Measurements from ENCODE around the gene MCEE.
A peak's percentile ranks its signal among the peaks of the same experiment; 100 is the strongest.
"Not testable (repeated sequence)": the region's sequence is repeated elsewhere in the genome, so short reads cannot be mapped to it uniquely, and the experiment has no call there.

Gene MCEE

GRCh38 chr2:71083752-71084312 is 46.2 kb downstream of the MCEE start:
- intact Hi-C loops (cut with DNase I): not testable (repeated sequence)

GRCh38 chr2:71083297-71083696 is 46.7 kb downstream of the MCEE start:
- intact Hi-C loops (cut with DNase I); DNase-seq: not testable (repeated sequence)

More at GRCh38 chr2:71083752-71084312, 46.2 kb downstream of the MCEE start:
- DNase-seq: not testable (repeated sequence)

- intact Hi-C loops (cut with DNase I): no loop called here
- no peak for DNase-seq
These were observed 47.4 kb downstream of the MCEE start for GRCh38 chr2:71082402-71083252.

- intact Hi-C loops (cut with DNase I): no loop called here
- no peak for DNase-seq
These were observed 51.4 kb downstream of the MCEE start for GRCh38 chr2:71078624-71079023.

- DNase-seq: no peak
- intact Hi-C loops (cut with DNase I): loop anchor here (5.0 kb wide), 1 partner anchor 73 kb away; no protein-coding TSS in a partner anchor
These were observed 55.1 kb downstream of the MCEE start for GRCh38 chr2:71074893-71075395.

DNA sequence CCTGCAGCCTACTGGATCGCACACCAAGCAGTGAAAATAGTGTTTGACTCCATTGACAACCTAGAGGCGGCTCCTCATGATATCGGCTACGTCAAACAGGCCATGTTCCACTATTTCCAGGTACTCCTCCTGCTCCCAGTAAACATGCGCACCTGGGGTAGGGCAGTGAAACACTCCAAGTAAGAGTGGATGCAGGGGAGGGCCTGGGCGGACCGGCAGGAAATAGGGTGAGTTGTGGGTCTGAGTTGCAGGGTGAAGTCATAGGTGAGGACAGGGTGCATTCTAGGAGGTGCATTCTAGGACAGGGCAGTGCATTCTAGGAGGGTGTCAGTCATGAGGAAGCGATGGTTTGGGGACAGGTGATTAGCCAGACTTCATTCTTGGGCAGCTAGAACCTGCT is 56.6 kb downstream of the MCEE start:
- no peak for DNase-seq
- intact Hi-C loops (cut with DNase I): loop anchor here (5.0 kb wide), 1 partner anchor 71 kb away; no protein-coding TSS in a partner anchor

DNA sequence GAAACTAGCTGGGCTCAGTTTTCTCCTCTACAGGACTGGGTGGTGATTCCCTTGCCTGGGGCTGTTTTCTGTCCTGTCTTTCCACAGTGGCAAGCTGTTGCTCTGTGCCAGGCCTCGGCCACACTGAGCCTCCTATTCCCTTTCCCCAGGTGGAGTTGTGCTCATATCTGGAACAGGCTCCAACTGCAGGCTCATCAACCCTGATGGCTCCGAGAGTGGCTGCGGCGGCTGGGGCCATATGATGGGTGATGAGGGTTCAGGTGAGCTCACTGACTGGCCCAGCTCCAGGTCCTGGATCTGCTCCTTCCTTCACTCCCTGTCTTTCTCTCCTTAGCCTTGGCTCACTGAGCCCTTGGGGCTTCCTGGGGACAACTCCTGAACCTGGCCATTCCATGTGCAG is 57.5 kb downstream of the MCEE start:
- intact Hi-C loops (cut with DNase I): loop anchor here (5.0 kb wide), 1 partner anchor 70 kb away; no protein-coding TSS in a partner anchor
- no peak for DNase-seq

DNA sequence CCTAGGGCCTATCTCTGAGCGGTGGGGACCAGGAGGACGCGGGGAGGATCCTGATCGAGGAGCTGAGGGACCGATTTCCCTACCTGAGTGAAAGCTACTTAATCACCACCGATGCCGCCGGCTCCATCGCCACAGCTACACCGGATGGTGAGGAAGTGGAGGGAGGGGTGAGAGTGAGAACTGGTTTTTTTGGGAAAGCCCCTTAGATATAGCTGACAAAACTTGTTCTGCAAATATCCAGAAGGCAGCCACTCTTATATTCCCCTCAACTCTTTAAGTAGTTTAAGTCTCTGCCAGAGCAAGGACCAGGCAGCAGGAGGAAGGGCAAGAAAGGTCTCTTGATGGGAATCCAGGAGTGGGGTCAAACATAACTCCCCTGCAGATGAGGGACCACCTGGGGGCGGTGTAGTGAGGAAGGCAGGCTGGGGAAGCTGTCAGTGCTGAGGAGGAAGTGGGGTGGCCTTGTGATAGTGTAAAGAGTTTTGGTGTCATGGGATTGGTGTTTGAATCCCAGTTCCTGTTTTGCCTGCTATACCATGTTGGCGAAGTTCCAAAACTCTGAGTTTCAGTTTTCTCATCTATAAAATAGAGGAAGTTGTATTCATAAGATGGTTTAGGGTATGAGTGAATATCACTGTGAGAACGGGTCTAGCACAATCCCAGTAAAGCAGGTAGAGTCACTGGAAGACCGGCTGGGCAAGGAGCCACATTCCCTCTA is 58.2 kb downstream of the MCEE start:
- DNase-seq: no peak
- intact Hi-C loops (cut with DNase I): loop anchor here (5.0 kb wide), 1 partner anchor 70 kb away; no protein-coding TSS in a partner anchor

DNA sequence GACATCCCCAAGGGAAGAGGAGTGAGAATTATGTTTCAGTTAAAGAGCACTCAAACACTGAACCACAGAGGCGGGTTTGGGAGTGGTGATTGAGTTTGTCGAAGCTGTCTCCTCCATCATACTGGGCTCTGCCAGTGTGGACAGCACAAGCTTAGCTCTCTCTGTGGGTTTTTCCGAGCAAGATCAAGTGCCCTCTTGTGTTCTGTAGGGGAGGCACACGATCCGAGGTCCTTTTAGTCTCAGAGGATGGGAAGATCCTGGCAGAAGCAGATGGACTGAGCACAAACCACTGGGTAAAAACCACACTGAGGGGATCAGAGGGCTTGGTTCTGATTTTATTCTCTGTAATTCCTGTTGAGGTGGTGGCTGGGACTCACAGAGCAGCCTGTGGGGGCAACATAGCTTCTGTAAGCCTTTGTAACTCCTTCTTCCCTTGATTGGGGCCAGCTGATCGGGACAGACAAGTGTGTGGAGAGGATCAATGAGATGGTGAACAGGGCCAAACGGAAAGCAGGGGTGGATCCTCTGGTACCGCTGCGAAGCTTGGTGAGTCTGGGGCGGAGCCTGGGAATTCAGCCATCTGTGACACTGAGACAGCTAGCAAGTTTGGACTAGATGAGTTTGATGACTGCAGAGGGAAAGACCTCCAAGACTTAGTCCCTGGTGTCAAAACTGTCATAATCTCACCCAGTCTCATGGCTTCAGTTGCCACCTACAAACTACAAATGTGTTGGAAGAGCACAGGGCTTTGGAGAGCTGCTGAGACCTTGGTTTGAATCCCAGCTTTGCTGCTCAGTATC is 59.5 kb downstream of the MCEE start:
- peak in 1 of 10 donors; percentile 20 for DNase-seq

DNA sequence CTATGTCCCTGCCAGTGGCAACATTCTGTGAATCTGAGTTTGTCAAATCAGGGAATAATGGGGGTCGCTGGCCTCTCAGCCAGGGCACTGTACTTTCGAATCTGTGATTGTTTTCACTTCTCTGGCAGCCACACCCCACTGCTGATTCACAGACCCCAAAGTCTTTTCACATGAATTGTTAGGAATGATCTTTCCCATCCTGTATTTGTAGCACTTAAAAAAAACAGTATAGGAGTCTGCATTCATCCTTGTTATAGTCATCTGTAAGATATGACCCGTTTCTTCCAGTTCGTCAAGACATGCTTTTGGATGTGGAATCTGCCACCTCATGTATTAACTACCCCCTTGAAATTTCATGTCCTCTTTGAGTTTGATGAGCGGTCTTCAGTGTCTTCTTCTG is 60.7 kb downstream of the MCEE start:
- intact Hi-C loops (cut with DNase I): loop anchor here (2.0 to 5.0 kb wide), 2 partner anchors 59 to 77 kb away; partner anchors contain the start of gene TEX261
- no peak for DNase-seq

More for the DNA sequence above, 59.5 kb downstream of the MCEE start:
- intact Hi-C loops (cut with DNase I): loop anchor here (5.0 kb wide), 1 partner anchor 68 kb away; no protein-coding TSS in a partner anchor

GRCh38 chr2:71068218-71069035 is 61.6 kb downstream of the MCEE start, which contains the start of gene NAGK:
NAGK (plus strand) TSS chr2:71068648; CDS start chr2:71068684, 36 bp downstream.
- DNase-seq: peak; percentile 93 to 99 (median 96)
- intact Hi-C loops (cut with DNase I): loop anchor here (2.0 to 5.0 kb wide), 2 partner anchors 60 to 76 kb away; partner anchors contain the start of gene TEX261

DNA sequence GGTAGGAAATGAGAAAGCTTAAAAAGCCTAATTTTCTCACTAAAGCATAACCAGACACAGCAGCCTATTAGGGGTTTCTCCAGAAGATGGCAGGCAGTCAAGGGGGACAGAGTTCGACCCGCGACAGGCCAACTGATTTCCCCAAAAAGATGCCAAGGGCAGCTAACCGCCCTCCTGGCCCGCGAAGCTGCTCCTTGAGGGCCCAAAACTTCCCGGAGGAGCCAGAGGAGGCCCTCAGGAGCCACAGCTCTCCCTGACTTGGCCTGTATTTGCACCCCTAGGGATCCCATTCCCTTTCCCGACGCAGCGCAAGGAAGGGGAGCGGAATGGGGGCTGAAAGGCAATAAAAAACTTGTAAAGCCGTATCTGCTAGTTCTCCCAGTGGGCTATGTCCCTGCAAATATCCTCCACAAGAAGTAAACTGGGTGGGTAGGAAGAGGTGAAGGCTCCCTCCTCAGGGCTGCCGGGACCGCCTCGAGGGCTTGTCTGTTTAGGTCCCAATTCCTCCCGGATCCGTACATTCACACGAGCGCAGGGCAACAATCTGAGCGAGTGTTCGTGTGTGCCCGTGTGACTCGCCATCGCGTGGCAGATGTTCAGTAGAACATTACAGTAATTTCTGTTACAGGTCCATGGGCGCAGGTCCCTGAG is 62.3 kb downstream of the MCEE start:
- intact Hi-C loops (cut with DNase I): loop anchor here (2.0 to 5.0 kb wide), 2 partner anchors 61 to 75 kb away; partner anchors contain the start of gene TEX261
- DNase-seq: no peak

DNA sequence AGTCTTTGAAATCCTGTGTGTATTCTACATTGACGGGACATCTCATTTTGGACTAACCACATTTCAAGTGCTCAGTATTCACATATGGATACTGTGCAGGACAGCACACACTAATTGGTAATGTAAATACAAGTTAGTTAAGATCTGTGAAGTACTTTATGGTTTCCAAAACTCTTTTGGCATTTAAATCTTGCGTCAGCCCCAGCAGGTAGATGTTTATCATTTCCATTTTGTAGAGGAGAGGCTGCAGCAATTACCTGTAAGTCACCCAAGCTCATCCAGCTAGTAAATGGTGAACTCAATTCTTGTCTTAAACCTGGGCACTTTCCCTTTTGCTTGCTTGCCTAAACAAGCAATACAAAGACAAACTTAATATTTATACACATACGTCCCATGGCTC is 63.2 kb downstream of the MCEE start:
- no peak for DNase-seq
- intact Hi-C loops (cut with DNase I): loop anchor here (5.0 kb wide), 1 partner anchor 75 kb away; the partner anchor contains the start of gene TEX261

DNA sequence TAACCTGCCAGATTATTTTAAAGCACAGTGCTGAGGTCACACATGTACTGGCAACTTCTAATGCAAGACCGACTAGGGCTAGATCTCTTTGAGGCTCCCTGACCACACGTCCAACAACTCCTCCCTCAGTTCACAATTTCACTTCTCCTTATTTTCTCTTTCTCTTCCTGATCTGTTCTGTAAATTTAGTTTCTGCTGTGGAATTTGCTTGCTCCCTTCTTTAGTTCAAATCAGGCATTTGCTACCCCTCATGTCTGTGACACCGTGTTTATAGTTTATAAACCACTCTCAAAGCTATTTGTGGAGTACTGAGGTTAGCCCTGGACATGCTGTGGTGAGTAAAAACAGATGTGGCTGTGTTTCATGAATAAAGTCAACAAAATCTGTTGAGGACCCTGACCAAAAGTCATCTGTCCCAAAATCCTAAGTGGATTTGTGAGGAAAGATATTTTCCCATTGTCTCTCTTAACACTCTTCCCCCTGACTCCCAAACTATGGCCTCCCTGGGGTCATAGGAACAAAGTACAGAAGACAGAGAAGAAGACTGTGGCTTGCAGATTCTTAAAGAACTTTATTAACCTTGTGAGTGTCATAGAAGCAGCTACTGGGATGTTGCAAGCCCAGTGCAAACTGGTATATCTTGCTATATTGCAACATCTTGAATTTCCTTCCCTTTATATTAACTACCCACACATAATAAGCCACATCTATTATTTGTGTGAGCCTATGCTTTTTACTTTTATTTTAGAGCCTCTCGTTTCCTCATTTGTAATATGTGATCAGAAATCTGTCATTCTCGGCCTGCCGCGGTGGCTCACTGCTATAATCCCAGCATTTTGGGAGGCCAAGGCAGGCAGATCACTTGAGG is 65.0 kb downstream of the MCEE start:
- intact Hi-C loops (cut with DNase I): loop anchor here (5.0 kb wide), 1 partner anchor 73 kb away; the partner anchor contains the start of gene TEX261
- no peak for DNase-seq

DNA sequence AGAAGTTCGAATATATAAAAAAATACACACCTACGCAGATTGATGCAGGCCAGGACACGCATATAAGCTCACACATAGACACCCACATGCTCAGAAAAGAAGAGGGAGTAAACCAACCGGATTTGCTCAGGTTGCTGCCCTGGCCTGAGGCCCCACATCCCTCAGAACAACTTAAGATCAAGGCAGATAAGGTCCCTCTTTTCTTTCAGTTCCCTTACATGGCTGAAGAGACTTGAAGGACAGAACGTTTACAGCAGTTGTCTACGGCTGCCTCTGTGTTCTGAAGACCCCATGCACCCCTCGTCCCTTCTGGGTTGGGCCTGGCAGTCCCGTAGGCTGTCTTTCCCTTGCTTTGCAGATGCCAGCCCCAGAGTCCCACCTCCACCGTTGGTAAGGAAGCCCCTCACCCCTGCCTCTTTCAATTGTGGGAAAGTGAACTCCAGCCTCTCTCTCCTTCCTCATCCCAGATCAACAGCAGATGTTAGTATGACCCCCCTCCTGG is 65.9 kb downstream of the MCEE start:
- intact Hi-C loops (cut with DNase I): no loop called here
- DNase-seq: no peak

GRCh38 chr2:71063216-71063615 is 66.8 kb downstream of the MCEE start:
- DNase-seq: no peak
- intact Hi-C loops (cut with DNase I): no loop called here

GRCh38 chr2:71060871-71061270 is 69.2 kb downstream of the MCEE start:
- intact Hi-C loops (cut with DNase I): no loop called here
- DNase-seq: peak in 8 of 10 donors; percentile 52 to 95 (median 70)
